HG03442 (cell line): ENCODE data around the gene SAA1.
"Not testable (repeated sequence)": the region's sequence is repeated elsewhere in the genome, so short reads cannot be mapped to it uniquely, and the experiment has no call there.

Experiments
- ATAC-seq: cut with Tn5 transposase; IDR thresholded peaks from one replicate; pipeline ENCODE4 v1.9.1; 2021; ENCODE audit warnings: mild to moderate bottlenecking, moderate library complexity; ENCODE audit not compliant: unreplicated experiment

SAA1 gene

DNA sequence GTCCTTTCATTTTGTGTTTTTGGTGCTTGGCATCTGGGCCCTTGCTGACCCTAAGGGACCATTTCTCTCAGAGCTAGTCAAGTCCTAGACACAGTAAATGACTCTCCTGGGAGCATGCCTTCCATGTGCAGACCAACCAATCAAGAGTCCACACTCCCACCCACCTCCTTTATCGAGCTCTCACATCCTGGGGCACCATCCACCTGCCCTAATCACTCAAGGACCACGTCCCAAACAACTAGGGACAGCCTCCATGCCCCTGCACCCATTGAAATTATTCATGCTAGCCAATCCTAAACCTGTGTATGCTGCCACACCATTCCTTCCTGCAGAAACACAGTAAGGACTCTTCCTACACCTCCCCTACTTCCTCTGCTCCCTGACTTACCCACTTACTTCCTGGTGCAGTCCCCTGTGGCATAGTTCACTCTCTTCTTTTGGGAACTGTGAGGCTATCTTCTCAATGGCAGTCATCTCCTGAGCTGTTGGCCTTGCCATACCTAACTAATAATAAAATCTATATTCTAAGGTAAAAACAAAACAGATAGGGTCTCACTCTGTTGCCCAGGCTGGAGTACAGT is 11.2 kb upstream of the SAA1 start:
- ATAC-seq, result no peak

DNA sequence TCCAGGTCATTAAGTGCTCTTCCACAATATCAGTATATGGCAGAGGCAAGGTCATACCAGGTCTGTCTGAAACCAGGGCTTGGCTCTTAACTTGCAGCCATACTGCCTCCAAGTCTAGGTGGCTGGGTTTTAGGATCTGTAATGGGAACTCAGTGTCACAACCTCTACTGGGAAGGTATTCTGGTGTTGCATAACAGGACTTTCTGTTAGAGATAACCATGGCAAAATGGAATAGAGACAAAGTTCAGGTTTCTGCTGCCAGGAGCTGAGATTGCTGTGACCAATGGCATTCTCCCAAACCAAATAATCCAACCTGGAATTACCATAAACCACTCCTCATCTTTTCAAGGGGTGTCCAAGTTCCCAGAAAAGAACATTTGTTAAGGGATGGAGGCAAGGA is 6.8 kb upstream of the SAA1 start:
- ATAC-seq, result no peak

DNA sequence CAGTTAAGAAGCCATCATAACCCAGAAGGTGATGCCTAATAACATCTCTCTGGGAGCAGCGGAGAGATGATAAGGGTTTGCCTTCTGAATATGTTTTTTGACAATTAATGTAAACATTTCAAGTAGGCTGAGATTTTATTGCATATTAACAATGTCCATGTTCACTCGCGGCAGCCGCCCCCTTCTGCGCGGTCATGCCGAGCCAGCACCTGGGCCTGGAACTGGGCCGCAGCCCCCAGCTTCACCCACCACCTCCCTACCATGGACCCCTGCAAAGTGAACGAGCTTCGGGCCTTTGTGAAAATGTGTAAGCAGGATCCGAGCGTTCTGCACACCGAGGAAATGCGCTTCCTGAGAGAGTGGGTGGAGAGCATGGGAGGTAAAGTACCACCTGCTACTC is 4.3 kb upstream of the SAA1 start:
- ATAC-seq, result no peak

DNA sequence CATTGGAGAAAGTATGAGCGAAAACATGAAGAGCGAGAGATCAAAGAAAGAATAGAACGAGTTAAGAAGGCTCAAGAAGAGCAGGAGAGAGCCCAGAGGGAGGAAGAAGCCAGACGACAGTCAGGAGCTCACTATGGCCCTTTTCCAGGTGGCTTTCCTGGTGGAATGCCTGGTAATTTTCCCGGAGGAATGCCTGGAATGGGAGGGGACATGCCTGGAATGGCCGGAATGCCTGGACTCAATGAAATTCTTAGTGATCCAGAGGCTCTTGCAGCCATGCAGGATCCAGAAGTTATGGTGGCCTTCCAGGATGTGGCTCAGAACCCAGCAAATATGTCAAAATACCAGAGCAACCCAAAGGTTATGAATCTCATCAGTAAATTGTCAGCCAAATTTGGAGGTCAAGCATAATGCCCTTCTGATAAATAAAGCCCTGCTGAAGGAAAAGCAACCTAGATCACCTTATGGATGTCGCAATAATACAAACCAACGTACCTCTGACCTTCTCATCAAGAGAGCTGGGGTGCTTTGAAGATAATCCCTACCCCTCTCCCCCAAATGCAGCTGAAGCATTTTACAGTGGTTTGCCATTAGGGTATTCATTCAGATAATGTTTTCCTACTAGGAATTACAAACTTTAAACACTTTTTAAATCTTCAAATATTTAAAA is 3.2 kb upstream of the SAA1 start:
- ATAC-seq, result not testable (repeated sequence)

DNA sequence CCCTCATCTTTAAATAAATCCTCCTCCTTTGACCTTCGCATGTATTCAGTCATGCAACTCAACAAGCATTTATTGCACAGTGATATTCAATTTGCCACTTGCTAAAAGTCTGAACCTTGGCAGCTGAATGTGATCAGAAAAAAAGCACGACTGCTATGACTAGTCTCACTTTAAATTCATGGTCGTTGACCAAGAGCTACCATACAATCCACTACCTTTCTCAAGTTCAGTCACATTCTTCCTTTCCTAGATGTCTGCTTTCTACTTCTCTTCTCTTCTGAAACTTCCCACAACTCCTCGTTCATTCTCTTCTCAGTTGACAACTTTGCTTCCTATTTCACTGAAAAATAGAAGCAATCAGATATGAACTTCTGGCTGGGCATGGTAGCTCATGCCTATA is 2.0 kb upstream of the SAA1 start:
- ATAC-seq, result no peak

DNA sequence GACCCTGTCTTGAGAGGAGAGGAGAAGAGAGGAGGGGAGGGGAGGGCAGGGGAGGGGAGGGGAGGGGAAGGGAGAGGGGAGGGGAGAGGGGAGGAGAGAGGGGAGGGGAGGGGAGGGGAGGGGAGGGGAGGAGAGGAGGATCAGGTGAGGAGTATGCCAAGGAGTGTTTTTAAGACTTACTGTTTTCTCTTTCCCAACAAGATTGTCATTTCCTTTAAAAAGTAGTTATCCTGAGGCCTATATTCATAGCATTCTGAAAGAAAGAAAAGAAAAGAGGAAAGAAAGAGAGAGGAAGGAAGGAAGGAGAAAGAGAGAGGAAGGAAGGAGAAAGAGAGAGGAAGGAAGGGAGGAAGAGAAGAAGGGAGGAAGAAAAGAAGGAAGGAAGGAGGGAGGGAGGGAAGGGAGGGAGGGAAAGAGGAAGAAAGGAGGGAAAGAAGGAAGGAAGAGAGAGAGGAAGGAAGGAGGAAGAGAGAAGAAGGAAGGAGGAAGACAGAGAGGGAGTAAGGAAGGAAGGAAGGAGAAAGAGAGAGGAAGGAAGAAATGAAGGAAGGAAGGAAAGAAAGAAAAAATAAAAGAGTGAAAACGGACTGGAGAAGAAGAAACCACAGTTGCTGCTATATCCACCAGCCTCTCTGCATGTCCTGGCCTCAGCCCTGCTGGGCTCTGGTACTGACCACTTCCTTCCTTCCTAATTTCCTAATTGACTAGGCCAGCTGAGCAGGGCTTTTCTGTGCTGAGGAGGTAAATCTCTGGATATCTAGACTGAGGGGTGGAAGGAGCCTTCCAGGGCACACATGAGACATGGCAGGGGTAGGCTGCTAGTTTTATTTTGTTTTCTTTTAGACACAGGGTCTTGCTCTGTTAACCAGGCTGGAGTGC is 1.1 kb upstream of the SAA1 start:
- no peak for ATAC-seq

DNA sequence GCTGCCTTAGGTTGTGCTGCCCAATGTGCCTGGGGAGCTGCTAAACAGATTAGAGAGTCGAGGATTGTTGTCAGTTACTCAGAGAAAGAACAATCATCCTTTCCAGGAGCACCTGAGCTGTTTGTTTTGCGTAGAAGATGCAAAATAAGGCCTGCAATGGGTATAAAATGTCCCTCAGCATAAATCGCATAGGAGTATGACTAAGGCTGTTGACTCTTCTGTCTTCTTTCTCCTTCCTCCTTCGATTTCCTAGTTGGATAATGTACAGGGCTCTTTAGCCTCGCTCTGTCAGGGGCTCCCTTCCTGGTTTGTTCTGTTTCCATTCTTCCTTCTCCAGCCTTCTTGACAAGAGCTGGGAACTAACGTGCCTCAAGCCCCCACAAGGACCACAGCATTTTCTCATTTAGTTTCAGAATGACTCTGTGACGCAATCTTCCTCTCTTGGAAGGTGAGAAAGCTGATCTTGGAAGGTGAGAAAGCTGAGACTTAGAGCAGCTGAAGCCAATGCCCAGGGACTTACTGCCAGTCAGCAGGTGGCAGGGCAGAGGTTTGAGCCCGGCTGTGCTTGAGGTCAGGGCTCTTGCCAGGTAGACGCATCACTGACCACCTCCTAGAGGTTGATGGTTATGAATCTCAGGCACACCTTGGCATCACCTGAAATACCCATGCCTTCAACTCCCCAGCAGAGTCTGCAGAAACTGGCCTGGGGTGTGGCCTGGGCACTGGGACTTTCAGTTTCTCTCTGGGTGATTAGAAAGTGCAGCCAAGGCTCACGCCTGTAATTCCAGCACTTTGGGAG is 1.5 kb downstream of the SAA1 start:
- ATAC-seq, result peak; percentile 58

DNA sequence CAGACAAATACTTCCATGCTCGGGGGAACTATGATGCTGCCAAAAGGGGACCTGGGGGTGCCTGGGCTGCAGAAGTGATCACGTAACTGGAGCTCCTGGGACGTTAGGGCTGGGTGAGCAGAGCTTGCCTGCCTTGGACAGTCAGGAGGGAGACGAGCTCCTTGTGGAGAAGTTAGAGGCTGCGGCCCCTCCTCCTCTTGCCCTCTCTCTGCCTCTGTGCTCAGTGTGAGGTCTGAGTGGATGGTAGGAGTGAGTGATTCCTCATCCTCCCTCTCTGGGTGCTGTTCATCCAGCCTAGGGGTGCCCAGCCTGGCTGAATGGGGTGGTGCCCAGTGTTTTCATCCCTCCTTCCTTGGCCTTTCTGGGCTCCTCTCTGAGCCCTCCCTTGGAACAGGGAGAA is 3.2 kb downstream of the SAA1 start:
- not testable (repeated sequence) for ATAC-seq

DNA sequence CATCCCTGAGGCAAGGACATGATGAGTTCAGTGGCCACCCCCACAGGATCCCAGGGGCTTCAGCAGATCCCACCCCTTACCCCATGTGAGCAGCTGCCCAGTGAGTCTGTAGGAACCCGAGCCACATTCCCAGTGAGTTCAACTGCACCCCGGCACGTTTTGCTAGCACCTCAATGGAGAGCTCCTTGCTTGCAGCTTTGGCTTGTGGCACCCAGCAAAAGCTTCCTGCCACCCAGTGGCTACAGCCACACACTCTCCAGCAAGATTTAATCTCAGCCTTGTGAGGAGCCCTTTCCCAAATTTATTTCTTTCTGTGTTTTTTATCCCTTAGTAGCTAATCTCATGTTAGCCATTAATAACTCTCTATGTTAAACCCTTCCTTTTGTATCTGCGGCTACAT is 4.0 kb downstream of the SAA1 start:
- ATAC-seq, result no peak

DNA sequence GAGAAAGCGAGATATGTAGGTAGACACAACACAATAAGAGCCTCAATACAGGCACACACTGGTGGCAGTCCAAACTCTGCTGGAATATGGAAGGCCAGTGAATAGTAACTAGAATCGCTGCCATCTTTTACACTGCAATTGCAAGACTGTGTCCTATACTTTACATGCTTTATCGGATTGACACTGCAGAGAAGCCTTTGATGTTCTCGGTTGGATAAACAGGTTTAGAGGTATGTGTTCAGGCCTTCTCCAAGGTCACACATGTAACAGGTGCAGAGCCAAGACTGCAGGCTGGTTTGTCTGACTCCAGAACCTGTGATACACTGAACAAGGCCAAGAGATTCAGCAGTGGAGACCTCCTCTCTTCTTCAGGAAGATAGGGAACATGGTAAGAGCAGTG is 5.1 kb downstream of the SAA1 start:
- no peak for ATAC-seq

DNA sequence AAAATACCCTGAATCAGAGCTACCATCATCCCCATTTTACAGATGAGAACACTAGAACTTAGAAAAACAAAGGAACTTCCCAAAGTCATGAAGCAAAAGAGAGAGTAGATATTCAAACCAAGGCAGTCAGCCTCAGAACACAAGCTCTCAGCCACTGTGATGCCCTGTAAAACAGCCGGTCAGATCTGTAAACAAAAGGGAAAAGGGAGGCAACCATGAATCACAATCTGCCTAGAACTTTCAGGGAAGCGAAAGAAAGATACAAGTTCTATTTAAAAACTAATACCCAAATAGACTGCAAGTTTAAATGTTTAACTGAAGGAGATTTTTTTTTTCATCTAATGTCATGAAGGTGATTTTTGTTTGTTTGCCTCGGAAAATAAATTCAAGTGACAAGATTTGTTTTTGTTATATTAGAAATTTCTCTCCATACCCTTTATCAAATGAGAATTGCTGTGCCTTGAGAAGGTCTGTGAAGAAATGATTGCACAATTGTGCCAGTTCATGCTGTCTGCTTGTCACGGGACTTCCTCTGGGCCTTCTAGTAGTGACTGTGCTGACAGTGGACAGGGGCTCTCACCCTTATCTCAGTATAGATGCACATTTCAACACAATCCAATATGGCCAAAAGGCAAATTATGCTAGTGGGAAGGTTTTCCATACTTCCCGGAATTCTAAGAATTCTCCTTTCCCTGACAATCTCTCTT is 11.7 kb downstream of the SAA1 start:
- ATAC-seq, result no peak

DNA sequence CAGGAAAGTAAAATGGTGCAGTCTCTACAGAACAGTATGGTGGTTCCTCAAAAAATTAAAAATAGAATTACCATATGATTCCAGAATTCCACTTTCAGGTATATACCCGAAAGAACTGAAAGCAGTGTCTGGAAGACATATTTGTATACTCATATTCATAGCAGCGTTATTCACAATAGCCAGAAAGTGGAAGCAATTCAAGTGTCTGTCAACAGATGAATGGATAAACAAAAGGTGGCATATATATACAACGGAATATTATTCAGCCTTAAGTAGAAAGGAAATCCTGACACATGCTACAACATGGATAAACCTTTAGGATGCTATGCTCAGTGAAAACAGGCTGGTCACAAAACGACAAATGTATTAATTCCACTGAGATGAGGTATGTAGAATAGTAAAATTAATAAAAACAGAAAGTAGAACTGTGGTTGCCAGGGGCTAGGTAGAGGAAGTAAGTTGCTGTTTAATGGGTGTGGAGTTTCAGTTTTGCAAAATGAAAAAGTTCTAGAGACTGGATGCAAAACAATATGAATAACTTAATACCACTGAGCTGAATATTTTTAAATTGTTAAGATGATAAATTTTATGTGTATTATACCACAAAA is 14.5 kb downstream of the SAA1 start:
- ATAC-seq, result peak; percentile 86

DNA sequence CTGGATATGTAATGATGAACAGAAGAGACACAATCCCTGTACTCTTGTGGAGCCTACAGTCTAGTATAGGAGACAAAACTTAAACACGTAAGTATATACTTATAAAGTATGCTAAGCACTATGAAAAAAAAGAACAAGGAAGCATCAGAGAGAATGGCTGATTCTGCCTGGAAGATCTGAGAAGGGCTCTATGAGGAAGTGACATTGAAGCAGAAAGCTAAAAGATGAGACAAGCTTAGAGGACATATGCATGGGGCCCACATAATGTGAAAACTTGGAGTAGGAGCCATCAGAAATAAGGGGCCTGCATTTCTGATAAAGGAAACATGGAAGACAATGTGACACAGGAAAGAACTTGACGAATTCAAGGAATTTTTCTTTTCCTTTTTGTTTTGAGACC is 16.6 kb downstream of the SAA1 start:
- no peak for ATAC-seq

DNA sequence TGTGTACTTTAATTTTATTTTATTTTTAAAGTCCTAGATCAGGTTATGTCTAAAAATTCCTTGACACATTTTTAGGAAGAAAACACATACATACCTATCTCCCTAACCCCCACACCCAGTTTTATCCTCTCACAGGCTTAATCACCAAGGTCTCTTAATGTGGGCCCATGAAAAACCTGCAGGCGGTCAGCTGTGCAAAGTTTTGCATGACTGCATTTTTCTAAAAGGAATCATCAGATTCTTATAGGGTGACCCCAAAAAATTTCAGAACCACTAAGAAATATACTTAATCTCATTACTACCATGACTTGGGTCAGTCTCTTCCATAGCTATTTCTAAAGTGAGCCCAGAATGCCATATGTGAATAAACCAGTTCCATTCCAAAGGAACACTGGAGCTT is 19.8 kb downstream of the SAA1 start:
- ATAC-seq, result no peak

DNA sequence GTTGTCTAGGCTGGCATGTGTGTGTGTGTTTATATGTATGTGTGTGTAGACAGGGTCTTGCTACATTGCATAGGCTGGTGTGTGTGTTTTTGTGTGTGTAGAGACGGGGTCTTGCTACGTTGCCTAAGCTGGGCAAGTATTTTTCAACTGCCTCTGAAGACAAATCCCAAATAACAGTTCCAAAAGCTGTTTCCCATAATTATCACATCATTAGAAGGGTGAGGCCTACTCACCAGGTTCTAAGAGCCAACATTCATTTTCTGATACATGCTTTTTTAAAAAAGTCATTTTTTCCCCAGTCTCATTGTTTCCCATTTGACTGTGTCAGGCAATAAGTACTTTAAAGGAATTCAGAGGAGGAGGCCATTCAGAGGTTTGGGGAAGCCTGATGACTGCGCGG is 22.8 kb downstream of the SAA1 start:
- no peak for ATAC-seq

DNA sequence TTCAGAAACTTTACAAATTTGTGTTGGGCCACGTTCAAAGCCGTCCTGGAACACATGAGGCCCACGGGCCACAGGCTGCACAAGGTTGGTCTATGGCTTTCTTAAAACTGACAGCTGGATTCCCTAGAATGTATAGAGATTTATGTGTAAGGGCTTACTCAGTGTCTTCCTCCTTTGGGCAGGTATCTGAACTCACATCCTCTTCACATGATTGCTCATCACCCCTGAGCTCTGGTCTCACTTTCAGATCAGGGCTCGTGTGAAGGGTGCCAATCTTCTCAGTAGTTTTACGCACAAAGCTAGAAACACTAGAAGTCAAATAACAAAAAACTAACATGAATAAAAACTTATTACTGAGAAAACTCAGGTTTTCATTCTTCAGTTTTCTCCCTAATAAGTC is 28.8 kb downstream of the SAA1 start:
- ATAC-seq, result peak; percentile 91

DNA sequence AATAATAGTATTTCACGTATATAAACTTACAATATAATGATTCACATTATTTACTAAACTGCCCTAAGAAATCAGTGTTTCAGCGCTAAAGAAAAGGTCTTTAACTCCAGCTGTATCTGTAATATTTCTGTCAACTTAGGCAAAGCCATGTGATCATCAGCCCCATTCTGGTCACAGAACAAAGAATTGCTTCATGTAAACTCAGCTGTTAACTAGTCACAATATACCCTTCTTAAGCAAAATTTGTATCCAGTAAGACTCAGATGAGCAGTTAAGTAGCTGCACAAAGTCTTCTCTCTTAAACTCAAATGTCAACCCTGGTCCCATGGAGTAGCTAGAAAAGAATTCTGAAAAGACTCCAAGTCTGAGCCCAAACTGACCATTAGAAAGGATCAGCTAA is 29.3 kb downstream of the SAA1 start:
- ATAC-seq, result no peak

DNA sequence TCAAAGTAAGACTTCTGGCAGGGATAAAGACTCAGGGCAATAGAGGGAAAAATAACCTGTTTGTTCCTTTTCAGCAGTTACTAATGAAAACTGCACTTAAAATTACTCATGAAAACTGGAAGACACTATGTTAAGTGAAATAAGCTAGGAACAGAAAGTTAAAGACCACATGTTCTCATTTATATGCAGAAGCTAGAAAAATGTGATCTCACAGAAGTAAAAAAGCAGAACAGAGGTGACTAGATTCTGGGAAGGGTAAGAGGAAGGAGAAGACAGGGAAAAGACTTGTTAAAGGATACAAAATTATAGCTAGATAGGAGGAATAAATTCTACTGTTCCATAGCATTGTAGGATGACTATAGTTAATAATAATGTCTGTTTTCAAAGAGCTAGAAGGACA is 33.7 kb downstream of the SAA1 start:
- no peak for ATAC-seq

DNA sequence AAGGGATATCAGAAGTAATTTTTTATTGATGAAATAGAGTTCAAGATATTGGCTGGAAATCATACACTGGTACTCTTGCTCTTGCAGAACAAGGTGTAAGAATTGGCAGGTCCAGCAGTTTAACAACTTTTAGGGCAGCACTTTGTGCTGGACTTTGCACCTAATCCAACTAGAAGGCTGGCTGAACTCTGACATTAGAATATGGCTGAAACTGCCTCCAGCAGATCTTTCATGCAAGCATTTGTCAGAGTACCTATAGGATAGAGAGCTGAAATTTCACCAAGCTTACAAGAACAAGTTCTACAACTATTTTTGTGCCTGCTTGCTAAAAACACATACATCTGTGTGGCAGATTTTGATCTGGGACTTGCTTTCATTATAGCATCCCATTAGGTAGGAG is 38.7 kb downstream of the SAA1 start:
- no peak for ATAC-seq

DNA sequence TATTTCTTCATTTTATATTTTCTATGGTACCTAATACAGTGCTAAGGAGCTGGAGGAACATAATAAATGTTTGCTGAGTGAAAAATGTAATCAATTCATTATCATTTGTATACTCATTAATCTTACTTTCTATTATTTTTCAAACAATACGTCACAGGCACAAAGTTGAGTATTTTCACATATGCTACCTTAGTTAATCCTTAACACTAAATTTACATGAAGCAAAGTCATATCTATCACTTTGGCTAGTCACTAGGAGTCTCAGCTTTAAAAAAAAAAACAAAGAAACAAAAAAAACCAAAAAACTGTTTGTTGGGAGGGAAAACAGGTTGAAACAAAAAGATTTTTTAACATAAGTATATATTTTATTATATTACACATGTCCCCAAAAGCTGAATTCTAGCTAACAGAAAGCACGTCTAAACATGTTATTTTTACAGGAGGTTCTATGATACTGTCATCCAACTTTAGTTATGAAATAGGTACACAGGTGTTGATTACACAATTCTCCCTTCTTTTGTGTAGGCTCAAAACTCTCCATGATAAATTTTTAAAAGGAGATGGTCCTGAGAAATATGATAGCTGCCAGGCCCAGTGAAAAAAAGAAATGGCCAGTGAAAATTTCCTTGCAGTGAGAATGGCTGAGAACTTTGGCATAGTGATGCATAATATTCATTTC is 41.5 kb downstream of the SAA1 start:
- no peak for ATAC-seq
